Body of pancreas (tissue), 4 donors: ENCODE results near the gene ROS1. TPM values are rescaled to one million over a fixed set of nuclear protein-coding genes. Genes with fewer than 3 reads are reported as not detected.

Experiments
- ATAC-seq: fragments of 150-250 bp; one replicate; pipeline ENCODE4 v1.9.1; 2016
- DNase-seq, 4 donors: peaks; one replicate each; pipeline ENCODE4 v3.0.0-alpha.2; 2019
- H3K27ac ChIP-seq, 4 donors: fragments of 200-600 bp; sonication (generic); 1 replicate in 3 of 4; 2 replicates in 1 of 4; pipeline versions ENCODE4 v1.5.1 to v1.6.1; 2016 to 2019; ENCODE audit warnings: mild to moderate bottlenecking in 1 of 4, mixed read lengths in 1 of 4, moderate library complexity in 1 of 4
- H3K27me3 ChIP-seq, 2 donors: fragments of 200-600 bp; sonication (generic); one replicate each; pipeline ENCODE4 v1.6.0; 2016; ENCODE audit warnings: mild to moderate bottlenecking in 1 of 2
- H3K36me3 ChIP-seq, 2 donors: fragments of 200-600 bp; sonication (generic); replicated peaks in 1 of 2; 2 replicates each; pipeline ENCODE4 v1.5.1; 2016; ENCODE audit warnings: low read depth in 2 of 2; ENCODE audit not compliant: insufficient read depth in 1 of 2
- H3K4me1 ChIP-seq: fragments of 200-600 bp; sonication (generic); one replicate; pipeline ENCODE4 v1.6.0; 2016
- H3K4me3 ChIP-seq, 2 donors: fragments of 200-600 bp; sonication (generic); 1 replicate in 1 of 2; 2 replicates in 1 of 2; pipeline ENCODE4 v1.5.1; 2016 to 2019
- H3K9me3 ChIP-seq, 3 donors: fragments of 200-600 bp; sonication (generic); 1 replicate in 2 of 3; 2 replicates in 1 of 3; pipeline ENCODE4 v1.5.1; 2016
- POLR2A ChIP-seq, 3 donors: fragments of 450-650 bp; IDR thresholded peaks; one replicate each; pipeline ENCODE4 v1.6.1; 2016; ENCODE audit warnings: antibody characterized with exemption in 3 of 3, mild to moderate bottlenecking in 2 of 3
- WGBS, 2 donors: methylation state at CpG; one replicate each; pipeline ENCODE4 v1.1.5; 2017; 5-methylcytosine and 5-hydroxymethylcytosine counted together
- intact Hi-C: fragments of 100-400 bp; cut with DNase I; formaldehyde crosslinking; loops from one replicate; pipeline ENCODE4 v1.15.1; 2023
- total RNA-seq, 2 donors: library from RNA; depleted of rRNA; stranded (reverse); fragments of >200 nt; gene quantifications; one replicate each; pipeline ENCODE4 v1.1.0, GENCODE V29; 2016
- TF ChIP-seq, protein P1 (sequence below), 7 experiments: fragments of 450-650 bp in 4 of 7; fragments of 200-600 bp in 3 of 7; sonication (generic) in 3 of 7; IDR thresholded peaks; one replicate each; pipeline ENCODE4 v1.5.1; 2016 to 2019; ENCODE audit warnings: antibody characterized with exemption in 7 of 7

The ROS1 gene
- total RNA-seq, 2 donors from 2014 or later: not detected

DNA sequence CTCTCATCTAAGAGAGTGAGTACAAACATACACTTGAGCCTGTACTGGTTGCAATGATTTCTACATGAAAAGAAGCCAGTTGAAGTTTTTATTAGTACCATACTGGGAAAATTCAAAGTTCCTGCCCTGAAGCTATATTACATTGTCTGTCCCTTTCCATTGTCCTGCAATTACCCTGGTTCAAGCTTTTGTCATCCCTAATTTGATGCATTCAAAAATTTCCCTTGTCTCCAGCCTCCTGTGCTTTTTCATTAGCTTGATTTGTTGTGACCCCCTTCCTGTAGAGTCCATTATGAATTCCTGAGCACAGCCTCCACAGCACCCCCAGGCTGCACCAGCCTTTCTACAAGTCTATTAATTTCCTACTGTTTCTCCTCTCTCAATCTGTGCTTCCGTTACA, 114.0 kb downstream of the ROS1 start:
- Histone ChIP-seq H3K4me3 (no peak overlapping the region), H3K9me3 (no peaks in the 10 kb centered on the region), H3K27me3 (no peaks in the 10 kb centered on the region), H3K36me3 (no peaks in the 10 kb centered on the region), H3K27ac (no peak overlapping the region), H3K4me1 (no peaks in the 10 kb centered on the region)
- intact Hi-C loops: no loop called here
- no peak for TF ChIP-seq POLR2A (IDR thresholded peaks at IDR 0.05)
- TF ChIP-seq, protein P1, sequence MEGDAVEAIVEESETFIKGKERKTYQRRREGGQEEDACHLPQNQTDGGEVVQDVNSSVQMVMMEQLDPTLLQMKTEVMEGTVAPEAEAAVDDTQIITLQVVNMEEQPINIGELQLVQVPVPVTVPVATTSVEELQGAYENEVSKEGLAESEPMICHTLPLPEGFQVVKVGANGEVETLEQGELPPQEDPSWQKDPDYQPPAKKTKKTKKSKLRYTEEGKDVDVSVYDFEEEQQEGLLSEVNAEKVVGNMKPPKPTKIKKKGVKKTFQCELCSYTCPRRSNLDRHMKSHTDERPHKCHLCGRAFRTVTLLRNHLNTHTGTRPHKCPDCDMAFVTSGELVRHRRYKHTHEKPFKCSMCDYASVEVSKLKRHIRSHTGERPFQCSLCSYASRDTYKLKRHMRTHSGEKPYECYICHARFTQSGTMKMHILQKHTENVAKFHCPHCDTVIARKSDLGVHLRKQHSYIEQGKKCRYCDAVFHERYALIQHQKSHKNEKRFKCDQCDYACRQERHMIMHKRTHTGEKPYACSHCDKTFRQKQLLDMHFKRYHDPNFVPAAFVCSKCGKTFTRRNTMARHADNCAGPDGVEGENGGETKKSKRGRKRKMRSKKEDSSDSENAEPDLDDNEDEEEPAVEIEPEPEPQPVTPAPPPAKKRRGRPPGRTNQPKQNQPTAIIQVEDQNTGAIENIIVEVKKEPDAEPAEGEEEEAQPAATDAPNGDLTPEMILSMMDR (IDR thresholded peaks at IDR 0.05): no peak
- ATAC-seq (no peak), DNase-seq (no peak)
- 85 to 93% methylated on average over 1 of the region's 1 CpG for WGBS, 2 donors

DNA sequence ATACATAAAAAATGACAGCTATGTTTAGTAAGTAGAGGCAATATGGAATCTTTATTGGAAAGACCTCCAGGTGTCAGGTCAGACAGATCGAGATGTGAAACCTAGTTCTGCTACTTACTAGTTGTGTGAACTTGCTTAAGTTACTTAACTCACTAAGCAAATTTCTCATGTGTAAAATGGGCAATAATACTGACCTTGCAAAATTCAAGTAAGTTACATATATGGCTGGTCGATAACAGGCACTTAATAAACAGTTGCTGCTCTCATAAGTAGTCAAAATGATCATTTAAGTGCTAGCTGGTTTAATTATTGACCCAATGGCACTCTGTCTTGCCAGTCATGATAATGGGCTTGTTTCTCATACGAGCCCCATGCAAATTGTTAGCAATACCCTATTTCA, 114.4 kb downstream of the ROS1 start:
- Histone ChIP-seq H3K4me3 (no peak overlapping the region), H3K27me3 (no peaks in the 10 kb centered on the region), H3K9me3 (no peaks in the 10 kb centered on the region), H3K27ac (no peak overlapping the region), H3K36me3 (no peaks in the 10 kb centered on the region), H3K4me1 (no peaks in the 10 kb centered on the region)
- DNase-seq (no peak), ATAC-seq (no peak)
- intact Hi-C loops: no loop called here
- 50 to 52% methylated on average over 3 of the region's 3 CpGs for WGBS, 2 donors
- TF ChIP-seq, protein P1 (IDR thresholded peaks at IDR 0.05): no peak
- TF ChIP-seq POLR2A (IDR thresholded peaks at IDR 0.05): no peak

DNA sequence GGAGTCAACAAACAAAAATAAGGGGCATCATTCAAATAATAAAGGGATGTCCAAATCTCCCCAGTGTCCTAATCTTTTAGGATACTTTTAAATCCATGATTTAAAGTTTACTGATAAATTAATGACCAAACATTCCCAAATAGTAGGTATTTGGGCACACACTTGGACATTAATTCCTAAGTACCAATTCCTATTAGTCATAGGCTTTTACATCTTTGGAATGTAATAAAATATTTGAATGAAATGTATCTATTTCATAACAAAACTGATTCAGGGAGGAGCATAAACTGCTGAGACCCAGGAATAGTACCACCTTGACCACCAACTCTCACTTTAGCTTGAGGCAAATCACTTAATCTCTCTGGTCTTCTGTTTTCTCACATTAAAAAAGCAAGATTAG, 116.1 kb downstream of the ROS1 start:
- no peak for TF ChIP-seq POLR2A (IDR thresholded peaks at IDR 0.05)
- TF ChIP-seq, protein P1 (IDR thresholded peaks at IDR 0.05): no peak
- intact Hi-C loops: no loop called here
- no peaks in the 10 kb centered on the region for H3K36me3 ChIP-seq
- DNase-seq (no peak), ATAC-seq (no peak)
- no peaks in the 10 kb centered on the region for H3K9me3 ChIP-seq
- H3K4me1 ChIP-seq: no peaks in the 10 kb centered on the region
- no peaks in the 10 kb centered on the region for H3K27me3 ChIP-seq
- no peak overlapping the region for H3K27ac ChIP-seq
- H3K4me3 ChIP-seq: no peak overlapping the region

DNA sequence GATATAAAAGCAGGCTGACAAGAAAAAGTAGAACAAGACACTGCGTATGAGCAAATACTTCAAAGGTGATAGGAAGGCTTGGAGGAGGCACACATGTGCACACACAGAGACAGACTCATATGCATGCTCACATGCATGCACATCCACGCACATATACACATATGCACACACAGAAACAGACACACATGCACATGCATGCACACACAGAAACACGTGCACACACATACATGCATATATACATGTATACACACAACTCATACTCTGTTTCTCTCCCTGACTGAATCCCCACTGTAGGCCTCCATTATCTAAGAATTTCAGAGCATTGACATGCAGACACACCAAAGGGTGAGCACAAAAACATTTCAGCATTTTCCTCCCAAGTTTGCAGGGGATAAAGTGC, 116.7 kb downstream of the ROS1 start:
- ATAC-seq: no peak
- Histone ChIP-seq H3K27me3 (no peaks in the 10 kb centered on the region), H3K4me3 (no peak overlapping the region), H3K36me3 (no peaks in the 10 kb centered on the region), H3K27ac (no peak overlapping the region), H3K4me1 (no peaks in the 10 kb centered on the region), H3K9me3 (no peaks in the 10 kb centered on the region)
- TF ChIP-seq, protein P1 (IDR thresholded peaks at IDR 0.05): no peak
- TF ChIP-seq POLR2A (IDR thresholded peaks at IDR 0.05): no peak
- no peak for DNase-seq
- 59 to 82% methylated on average over 3 of the region's 3 CpGs for WGBS, 2 donors
- intact Hi-C loops: no loop called here

DNA sequence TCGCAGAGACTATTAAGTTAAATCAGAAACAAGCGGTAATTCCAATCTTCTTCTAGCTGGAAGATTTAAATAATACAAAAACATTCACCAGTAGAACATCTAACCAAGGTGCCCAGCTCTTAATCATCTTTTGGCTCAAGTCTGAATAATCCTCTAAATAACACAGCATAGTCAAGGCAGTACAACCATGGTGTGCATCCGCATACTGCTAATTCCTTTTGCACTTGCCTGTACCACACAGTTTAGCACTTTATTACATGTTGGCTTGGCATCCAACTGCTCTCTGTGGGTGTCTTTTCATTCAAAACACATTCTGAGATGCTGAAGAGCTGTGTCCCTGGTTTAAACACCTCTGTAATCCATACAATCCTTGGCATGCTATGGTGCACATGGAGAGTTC, 118.1 kb downstream of the ROS1 start:
- Histone ChIP-seq H3K27ac (no peak overlapping the region), H3K27me3 (no peaks in the 10 kb centered on the region), H3K4me3 (no peak overlapping the region), H3K36me3 (no peaks in the 10 kb centered on the region), H3K4me1 (no peaks in the 10 kb centered on the region), H3K9me3 (no peaks in the 10 kb centered on the region)
- no peak for TF ChIP-seq POLR2A (IDR thresholded peaks at IDR 0.05)
- TF ChIP-seq, protein P1 (IDR thresholded peaks at IDR 0.05): no peak
- intact Hi-C loops: no loop called here
- ATAC-seq (no peak), DNase-seq (no peak)
- WGBS, 2 donors: 76 to 97% methylated on average over 3 of the region's 3 CpGs
